H1 (cell line): ENCODE measurements around the gene HOXC11. TPM values are rescaled to one million over a fixed set of nuclear protein-coding genes. Genes with fewer than 3 reads are reported as not detected.
A peak's percentile ranks its signal among the peaks of the same experiment; 100 is the strongest.

Experiments used
- CTCF ChIA-PET: fragments of 300-600 bp; sonication (Branson Sonifier 250); formaldehyde crosslinking; loops from one replicate; lab custom pipeline; 2021; ENCODE audit not compliant: partially characterized antibody; lab: Charles Lee
- POLR2A ChIA-PET: fragments of 300-600 bp; sonication (Branson Sonifier 250); formaldehyde crosslinking; loops from one replicate; lab custom pipeline; 2021; ENCODE audit warnings: inconsistent platforms; ENCODE audit not compliant: partially characterized antibody; lab: Charles Lee
- DNase-seq, 2 experiments: peaks; one replicate each; pipeline versions ENCODE4 v3.0.0 to v3.0.0-alpha.2; 2010 to 2022; ENCODE audit warnings: low spot score in 2 of 2, low read depth in 1 of 2, mixed read lengths in 1 of 2
- FAIRE-seq: peaks from 2 replicates; lab custom pipeline; 2011; peaks lifted over from hg19 to GRCh38; lab: Jason Lieb, UNC
- H2AFZ ChIP-seq: 2 replicates; pipeline ENCODE4 v1.8.1; 2012; ENCODE audit warnings: low read length, inconsistent platforms
- H2AK5ac ChIP-seq: 2 replicates; pipeline ENCODE4 v1.6.1; 2013; ENCODE audit warnings: low read depth, low read length
- H2BK120ac ChIP-seq: replicated peaks from 2 replicates; pipeline ENCODE3; 2013; ENCODE audit warnings: low read depth, low read length, inconsistent platforms
- H2BK12ac ChIP-seq: 2 replicates; pipeline ENCODE4 v1.6.1; 2013; ENCODE audit warnings: low read depth, low read length
- H2BK15ac ChIP-seq: 2 replicates; pipeline ENCODE4 v1.6.1; 2013; ENCODE audit warnings: low read length
- H2BK20ac ChIP-seq: 2 replicates; pipeline ENCODE4 v1.6.1; 2013; ENCODE audit warnings: low read length
- H2BK5ac ChIP-seq: 2 replicates; pipeline ENCODE4 v1.6.1; 2013; ENCODE audit warnings: low read depth, low read length
- H3K14ac ChIP-seq: 2 replicates; pipeline ENCODE4 v1.6.1; 2013; ENCODE audit warnings: inconsistent platforms; ENCODE audit not compliant: insufficient read length
- H3K18ac ChIP-seq: 2 replicates; pipeline ENCODE4 v1.6.1; 2013; ENCODE audit warnings: low read length; ENCODE audit errors: extremely low read depth
- H3K23ac ChIP-seq: 2 replicates; pipeline ENCODE4 v1.6.1; 2013; ENCODE audit warnings: inconsistent platforms; ENCODE audit not compliant: insufficient read length
- H3K23me2 ChIP-seq: 2 replicates; pipeline ENCODE4 v1.6.1; 2013; ENCODE audit warnings: low read depth, low read length
- H3K27ac ChIP-seq: 2 replicates; pipeline ENCODE4 v1.6.1; 2011; ENCODE audit warnings: low read depth, low read length, inconsistent platforms
- H3K27me3 ChIP-seq, 4 experiments: replicated peaks in 1 of 4; 1 replicate in 1 of 4; 2 replicates in 3 of 4; pipeline versions ENCODE4 v1.6.1 to v1.8.1; 2011 to 2013; ENCODE audit warnings: low read length in 3 of 4, mild to moderate bottlenecking in 3 of 4, inconsistent platforms in 2 of 4, mixed read lengths in 2 of 4, moderate library complexity in 1 of 4; ENCODE audit not compliant: control insufficient read depth in 3 of 4, insufficient read depth in 3 of 4; ENCODE audit errors: extremely low read depth in 1 of 4
- H3K36me3 ChIP-seq, 4 experiments: 2 replicates each; pipeline versions ENCODE4 v1.6.1 to v1.8.1; 2011 to 2013; ENCODE audit warnings: mild to moderate bottlenecking in 4 of 4, low read length in 3 of 4, moderate library complexity in 2 of 4, control low read depth in 1 of 4, inconsistent platforms in 1 of 4; ENCODE audit not compliant: insufficient read depth in 4 of 4, control insufficient read depth in 2 of 4
- H3K4ac ChIP-seq: replicated peaks from 2 replicates; pipeline ENCODE3; 2013; ENCODE audit warnings: low read length, low read depth, mixed read lengths, inconsistent platforms; ENCODE audit not compliant: insufficient read length
- H3K4me1 ChIP-seq, 4 experiments: replicated peaks in 1 of 4; 1 replicate in 1 of 4; 2 replicates in 3 of 4; pipeline versions ENCODE4 v1.6.1 to v1.8.1; 2011 to 2013; ENCODE audit warnings: low read length in 3 of 4, inconsistent platforms in 2 of 4, mixed read lengths in 1 of 4; ENCODE audit not compliant: insufficient read depth in 4 of 4, control insufficient read depth in 3 of 4
- H3K4me2 ChIP-seq, 2 experiments: 2 replicates each; pipeline versions ENCODE4 v1.6.1 to v1.8.1; 2011 to 2013; ENCODE audit warnings: low read depth in 2 of 2, low read length in 2 of 2, control low read depth in 1 of 2, inconsistent platforms in 1 of 2, mild to moderate bottlenecking in 1 of 2; ENCODE audit not compliant: insufficient read depth in 1 of 2
- H3K4me3 ChIP-seq, 4 experiments: fragments of 200-600, 300-600 bp in 1 of 4; sonication (generic), shearing (Covaris generic), sonication (Bioruptor Twin) in 1 of 4; 2 replicates each; pipeline versions ENCODE4 v1.5.1 to v1.8.1; 2011 to 2016; ENCODE audit warnings: low read length in 4 of 4, low read depth in 3 of 4, control low read depth in 2 of 4, inconsistent platforms in 2 of 4, mild to moderate bottlenecking in 2 of 4, mixed read lengths in 1 of 4, moderate library complexity in 1 of 4; ENCODE audit not compliant: insufficient read depth in 2 of 4; ENCODE audit errors: extremely low read depth in 1 of 4
- H3K56ac ChIP-seq: replicated peaks from 2 replicates; pipeline ENCODE3; 2013; ENCODE audit warnings: low read depth, mild to moderate bottlenecking, mixed read lengths, low read length, inconsistent platforms; ENCODE audit not compliant: insufficient read length
- H3K79me1 ChIP-seq: 2 replicates; pipeline ENCODE4 v1.6.1; 2013; ENCODE audit warnings: low read depth, low read length, control low read depth
- H3K79me2 ChIP-seq, 2 experiments: 2 replicates each; pipeline versions ENCODE4 v1.6.1 to v1.8.1; 2012 to 2013; ENCODE audit warnings: low read length in 2 of 2, mild to moderate bottlenecking in 2 of 2, inconsistent platforms in 1 of 2; ENCODE audit not compliant: insufficient read depth in 2 of 2, control insufficient read depth in 1 of 2
- H3K9ac ChIP-seq, 4 experiments: replicated peaks in 1 of 4; 1 replicate in 1 of 4; 2 replicates in 3 of 4; pipeline versions ENCODE4 v1.6.1 to v1.8.1; 2011 to 2013; ENCODE audit warnings: low read depth in 3 of 4, low read length in 3 of 4, control low read depth in 2 of 4, mild to moderate bottlenecking in 2 of 4, moderate library complexity in 2 of 4, inconsistent platforms in 1 of 4; ENCODE audit errors: extremely low read depth in 1 of 4
- H3K9me3 ChIP-seq, 2 experiments: 2 replicates each; pipeline versions ENCODE4 v1.6.1 to v1.8.1; 2012 to 2013; ENCODE audit warnings: mild to moderate bottlenecking in 2 of 2, moderate library complexity in 2 of 2, control low read depth in 1 of 2, inconsistent platforms in 1 of 2, low read depth in 1 of 2, low read length in 1 of 2, mixed read lengths in 1 of 2; ENCODE audit not compliant: insufficient read depth in 2 of 2
- H4K20me1 ChIP-seq, 2 experiments: replicated peaks in 1 of 2; 2 replicates each; pipeline versions ENCODE3 to v1.8.1; 2011 to 2013; ENCODE audit warnings: inconsistent platforms in 2 of 2, low read length in 2 of 2, mild to moderate bottlenecking in 1 of 2; ENCODE audit not compliant: insufficient read depth in 2 of 2, control insufficient read depth in 1 of 2
- H4K5ac ChIP-seq: 2 replicates; pipeline ENCODE4 v1.6.1; 2013; ENCODE audit warnings: low read length, low read depth, mixed read lengths, inconsistent platforms; ENCODE audit not compliant: insufficient read length
- H4K8ac ChIP-seq: 2 replicates; pipeline ENCODE4 v1.8.0; 2013; ENCODE audit warnings: mild to moderate bottlenecking, moderate library complexity, low read length, inconsistent platforms; ENCODE audit not compliant: insufficient read depth; ENCODE audit errors: extremely low read depth
- H4K91ac ChIP-seq: replicated peaks from 2 replicates; pipeline ENCODE3; 2013; ENCODE audit warnings: low read length, mixed read lengths, inconsistent platforms; ENCODE audit not compliant: insufficient read length
- ASH2L ChIP-seq: fragments of 200-600, 300-600 bp; sonication (generic); IDR thresholded peaks from one replicate; pipeline ENCODE4 v1.7.1; 2017; ENCODE audit warnings: low read length
- CBX8 ChIP-seq: fragments of 300-800, 300-1000 bp; sonication (generic); IDR thresholded peaks from 2 replicates; pipeline ENCODE4 v1.7.1; 2016; ENCODE audit warnings: low read depth, low read length, borderline replicate concordance
- MAFK ChIP-seq: IDR thresholded peaks from 2 replicates; pipeline ENCODE4 v1.6.1; 2012; ENCODE audit warnings: low read depth, mild to moderate bottlenecking, improper control_type of control experiment, low read length
- WGBS, 2 experiments: shearing (Covaris generic) in 1 of 2; methylation state at CpG; one replicate each; pipeline versions ENCODE4 v1.1.6 to v1.1.7; 2013 to 2015; ENCODE audit warnings: low lambda C conversion rate in 2 of 2, mixed read lengths in 2 of 2, inconsistent platforms in 1 of 2, low coverage in 1 of 2, missing lambda C conversion rate in 1 of 2; ENCODE audit not compliant: insufficient replicate concordance in 2 of 2, insufficient coverage in 1 of 2, insufficient read length in 1 of 2; ENCODE audit errors: extremely low coverage in 1 of 2, missing lambda C conversion rate in 1 of 2; 5-methylcytosine and 5-hydroxymethylcytosine counted together
- polyA plus RNA-seq, 7 experiments: library from polyadenylated mRNA; depleted of rRNA in 3 of 7; stranded (reverse) in 5 of 7; unstranded in 2 of 7; fragments of >200 nt in 5 of 7; fragments of 200-250 nt in 2 of 7; gene quantifications; 1 replicate in 5 of 7; 2 replicates in 1 of 7; 4 replicates in 1 of 7; pipeline versions ENCODE4 v1.2.1 to v1.2.3, GENCODE V29; 2011 to 2013; ENCODE audit warnings: missing spikeins in 2 of 7, mixed read lengths in 2 of 7
- total RNA-seq: library from RNA; stranded (reverse); fragmentation: NEBNext Ultra II Directional; extraction: Animal tissue kit (Norgen Biotek cat#: 25700); gene quantifications from 2 replicates; pipeline ENCODE4 v1.2.1, GENCODE V29; 2021

The HOXC11 gene
- total and polyA plus RNA-seq, 2 of the 8 experiments (the other 6 are each of a cell fraction or from before 2014, with no cell fraction given): not detected

GRCh38 chr12:53967421-53967925 is 5.5 kb upstream of the HOXC11 start:
- Histone ChIP-seq H3K9me3 (no peaks in the 10 kb centered on the region), H3K36me3 (no peaks in the 10 kb centered on the region; a peak in 2 of 8 replicates), H3K4ac (no peak overlapping the region), H3K27me3 (peaks cover 99 to 100% (median 100%) of the 10 kb centered on the region in 4 experiments), H2BK15ac (no peak overlapping the region), H2BK20ac (no peak overlapping the region), H3K14ac (no peak overlapping the region), H2AFZ (no peak overlapping the region), H4K20me1 (peaks cover 18 to 42% of the 10 kb centered on the region in 2 experiments), H3K4me3 (no peak overlapping the region), H3K79me1 (no peaks in the 10 kb centered on the region), H3K79me2 (no peaks in the 10 kb centered on the region), H3K23me2 (no peaks in the 10 kb centered on the region), H3K4me1 (peaks cover 0 to 4% (median 0%) of the 10 kb centered on the region in 4 experiments; a peak in 2 of 7 replicates), H4K91ac (no peak overlapping the region), H3K18ac (no peak overlapping the region), H2AK5ac (0 out of 2 replicates have a peak overlapping the region, but pooled peaks have one; percentile 15), H2BK120ac (no peak overlapping the region), H3K56ac (no peak overlapping the region), H2BK5ac (no peak overlapping the region), H3K9ac (no peak overlapping the region), H3K27ac (no peak overlapping the region), H4K5ac (no peak overlapping the region), H4K8ac (no peak overlapping the region), H2BK12ac (peak overlapping the region; percentile 27; the same call in 1 of the 2 replicates), H3K23ac (no peak overlapping the region), H3K4me2 (no peak overlapping the region)
- WGBS, 2 experiments: 20% methylated on average over 5 of the region's 5 CpGs; no CpG with 5 or more reads in 1 of the 2 experiments
- POLR2A ChIA-PET: no interaction called here
- FAIRE-seq: no peak
- CTCF ChIA-PET: interaction anchor here (1.0 to 2.3 kb wide), 5 partner anchors 20 to 210 kb away, joined by 3 to 8 read pairs (median 3); no protein-coding TSS in a partner anchor
- DNase-seq: no peak
- TF ChIP-seq MAFK: no peak
- TF ChIP-seq ASH2L: no peak
- 0 out of 2 replicates have a peak, but pooled peaks have one; percentile 7 for TF ChIP-seq CBX8
